ENCODE results near the gene BCAS4.

The BCAS4 gene

GRCh38 chr20:50883856-50884255 is 89.0 kb downstream of the BCAS4 start:
- H3K4me3 ChIP-seq (ENCODE audit: low read depth, low read length): no peak overlapping the region

GRCh38 chr20:50885068-50885467 is 90.2 kb downstream of the BCAS4 start:
- in situ Hi-C loops (cut with HindIII; ENCODE audit: low sequenced_read_pairs): loop anchor here (5.0 kb wide), 1 partner anchor 73 kb away; no protein-coding TSS in a partner anchor
- H3K4me3 ChIP-seq (ENCODE audit: low read depth, low read length): no peak overlapping the region
- TF ChIP-seq CTCF (IDR thresholded peaks at IDR 0.05; ENCODE audit: low read depth, low read length, missing control alignments): no peak
- no peak for DNase-seq (ENCODE audit: low read depth)

More at GRCh38 chr20:50883856-50884255, 89.0 kb downstream of the BCAS4 start:
- TF ChIP-seq CTCF (IDR thresholded peaks at IDR 0.05; ENCODE audit: low read depth, low read length, missing control alignments): no peak
- DNase-seq (ENCODE audit: low read depth): no peak
- in situ Hi-C loops (cut with HindIII; ENCODE audit: low sequenced_read_pairs): no loop called here

GRCh38 chr20:50885781-50886180 is 90.9 kb downstream of the BCAS4 start:
- TF ChIP-seq CTCF (IDR thresholded peaks at IDR 0.05; ENCODE audit: low read depth, low read length, missing control alignments): no peak
- H3K4me3 ChIP-seq (ENCODE audit: low read depth, low read length): no peak overlapping the region
- in situ Hi-C loops (cut with HindIII; ENCODE audit: low sequenced_read_pairs): loop anchor here (5.0 kb wide), 1 partner anchor 73 kb away; no protein-coding TSS in a partner anchor
- DNase-seq (ENCODE audit: low read depth): no peak

- in situ Hi-C loops (cut with HindIII; ENCODE audit: low sequenced_read_pairs): loop anchor here (5.0 kb wide), 1 partner anchor 74 kb away; no protein-coding TSS in a partner anchor
- H3K4me3 ChIP-seq (ENCODE audit: low read depth, low read length): no peak overlapping the region
- TF ChIP-seq CTCF (IDR thresholded peaks at IDR 0.05; ENCODE audit: low read depth, low read length, missing control alignments): no peak
- DNase-seq (ENCODE audit: low read depth): no peak
Measured at GRCh38 chr20:50886184-50886790, 91.4 kb downstream of the BCAS4 start.

GRCh38 chr20:50887576-50887975 is 92.7 kb downstream of the BCAS4 start:
- DNase-seq (ENCODE audit: low read depth): no peak
- in situ Hi-C loops (cut with HindIII; ENCODE audit: low sequenced_read_pairs): loop anchor here (5.0 kb wide), 1 partner anchor 75 kb away; no protein-coding TSS in a partner anchor
- no peak for TF ChIP-seq CTCF (IDR thresholded peaks at IDR 0.05; ENCODE audit: low read depth, low read length, missing control alignments)
- no peak overlapping the region for H3K4me3 ChIP-seq (ENCODE audit: low read depth, low read length)

GRCh38 chr20:50891138-50891537 is 96.3 kb downstream of the BCAS4 start:
- TF ChIP-seq CTCF (IDR thresholded peaks at IDR 0.05; ENCODE audit: low read depth, low read length, missing control alignments): no peak
- DNase-seq (ENCODE audit: low read depth): no peak
- no peak overlapping the region for H3K4me3 ChIP-seq (ENCODE audit: low read depth, low read length)
- in situ Hi-C loops (cut with HindIII; ENCODE audit: low sequenced_read_pairs): no loop called here
